Breast epithelium (tissue), 3 donors: Measurements from ENCODE around the gene SLC18A2.
"Not testable (repeated sequence)": the region's sequence is repeated elsewhere in the genome, so short reads cannot be mapped to it uniquely, and the experiment has no call there.

ENCODE experiments used
- CTCF ChIP-seq, 3 donors: fragments of 450-650 bp; IDR thresholded peaks; one replicate each; pipeline ENCODE4 v1.5.1; 2016 to 2017; ENCODE audit warnings: antibody characterized with exemption in 3 of 3, mild to moderate bottlenecking in 3 of 3, moderate library complexity in 3 of 3
- POLR2A ChIP-seq: fragments of 450-650 bp; IDR thresholded peaks from one replicate; pipeline ENCODE4 v1.6.1; 2016; ENCODE audit warnings: antibody characterized with exemption, mild to moderate bottlenecking, moderate library complexity

- not testable (repeated sequence) for TF ChIP-seq CTCF (IDR thresholded peaks at IDR 0.05); POLR2A
Measured at GRCh38 chr10:117230107-117230506, 10.8 kb upstream of the SLC18A2 start.
